ENCODE results near the gene GIGYF1. TPM values are rescaled to one million over a fixed set of nuclear protein-coding genes. Genes with fewer than 3 reads are reported as not detected.
"Not testable (repeated sequence)": the region's sequence is repeated elsewhere in the genome, so short reads cannot be mapped to it uniquely, and the experiment has no call there.

Gene GIGYF1
- total RNA-seq, 1 donor from 2014 or later: 52.2 TPM

DNA sequence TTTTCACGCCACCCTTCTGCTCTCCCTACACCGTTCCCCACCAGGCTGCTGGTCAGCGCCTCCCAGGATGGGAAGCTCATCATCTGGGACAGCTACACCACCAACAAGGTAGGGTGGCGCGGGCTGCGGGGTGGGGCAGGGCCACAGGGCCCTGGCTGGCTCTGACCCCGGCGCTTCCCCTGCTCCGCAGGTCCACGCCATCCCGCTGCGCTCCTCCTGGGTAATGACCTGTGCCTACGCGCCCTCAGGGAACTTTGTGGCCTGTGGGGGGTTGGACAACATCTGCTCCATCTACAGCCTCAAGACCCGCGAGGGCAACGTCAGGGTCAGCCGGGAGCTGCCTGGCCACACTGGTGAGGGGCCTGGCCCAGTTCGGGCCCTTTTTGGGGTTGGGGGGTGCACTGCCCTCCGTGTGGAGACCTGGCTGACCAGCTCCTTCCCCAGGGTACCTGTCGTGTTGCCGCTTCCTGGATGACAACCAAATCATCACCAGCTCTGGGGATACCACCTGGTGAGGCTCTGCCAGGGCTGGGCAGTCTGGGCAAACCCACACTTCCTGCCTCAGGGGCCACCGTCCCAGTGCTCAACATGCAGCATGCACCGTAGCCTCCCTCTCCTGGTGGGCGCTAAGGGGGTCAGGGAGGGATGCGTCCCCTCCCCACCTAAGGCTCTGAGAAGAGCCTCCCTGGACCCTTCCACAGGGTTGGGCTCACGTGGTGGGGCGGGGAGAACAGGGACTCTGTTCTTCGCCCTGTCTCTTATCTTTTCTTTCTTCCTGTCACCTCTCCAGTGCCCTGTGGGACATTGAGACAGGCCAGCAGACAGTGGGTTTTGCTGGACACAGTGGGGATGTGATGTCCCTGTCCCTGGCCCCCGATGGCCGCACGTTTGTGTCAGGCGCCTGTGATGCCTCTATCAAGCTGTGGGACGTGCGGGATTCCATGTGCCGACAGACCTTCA is 16.5 kb downstream of the GIGYF1 start:
- H3K27me3 Mint-ChIP-seq: no peaks in the 10 kb centered on the region
- intact Hi-C loops (cut with micrococcal nuclease): loop anchor here (2.0 kb wide), 1 partner anchor 199 kb away; the partner anchor contains the start of gene TSC22D4
- peak overlapping the region; percentile 70 for H3K27ac Mint-ChIP-seq

DNA sequence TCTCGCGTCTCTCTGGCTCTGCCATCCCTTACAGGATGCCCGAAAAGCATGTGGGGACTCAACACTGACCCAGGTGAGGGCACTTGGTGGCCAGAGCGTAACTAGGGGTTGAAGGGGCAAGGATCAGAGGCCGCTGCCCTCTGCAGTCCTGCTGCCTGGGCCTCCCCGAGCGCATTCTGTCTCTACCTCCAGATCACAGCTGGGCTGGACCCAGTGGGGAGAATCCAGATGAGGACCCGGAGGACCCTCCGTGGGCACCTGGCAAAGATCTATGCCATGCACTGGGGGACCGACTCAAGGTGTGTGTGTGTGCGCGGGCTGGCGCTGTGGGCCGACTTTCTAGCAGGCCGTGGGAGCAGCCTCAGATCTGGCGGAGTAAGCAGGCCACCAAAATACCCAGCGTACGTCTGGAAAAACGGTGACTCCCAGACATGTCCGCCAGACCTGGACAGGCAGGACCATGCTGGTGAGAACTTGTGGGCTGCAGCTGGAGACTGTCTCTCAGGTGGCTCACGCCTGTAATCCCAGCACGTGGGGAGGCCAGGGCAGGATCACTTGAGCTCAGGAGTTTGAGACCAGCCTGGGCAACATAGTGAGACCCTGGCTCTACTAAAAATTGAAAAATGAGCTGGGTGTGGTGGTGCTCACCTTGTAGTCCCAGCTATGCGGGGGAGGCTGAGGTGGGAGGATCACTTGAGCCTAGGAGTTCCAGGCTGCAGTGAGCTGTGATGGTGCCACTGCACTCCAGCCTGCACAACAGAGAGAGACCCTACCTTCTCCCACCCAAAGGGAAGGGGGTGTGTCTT is 17.3 kb downstream of the GIGYF1 start:
- H3K4me3 Mint-ChIP-seq: peak overlapping the region; percentile 87
- peaks cover 20% of the 10 kb centered on the region for H3K4me1 Mint-ChIP-seq
- H3K36me3 Mint-ChIP-seq (ENCODE audit: low read depth): peaks cover 27% of the 10 kb centered on the region
- H3K9me3 Mint-ChIP-seq: no peaks in the 10 kb centered on the region
- intact Hi-C loops (cut with micrococcal nuclease): loop anchor here (1.0 to 2.0 kb wide), 2 partner anchors 15 to 198 kb away; partner anchors contain the start of gene TSC22D4
- peak overlapping the region; percentile 83 for H3K27ac Mint-ChIP-seq
- peaks cover 2% of the 10 kb centered on the region for H3K27me3 Mint-ChIP-seq
- peak; percentile 69 for DNase-seq

More for the DNA sequence above, 16.5 kb downstream of the GIGYF1 start:
- H3K9me3 Mint-ChIP-seq: no peaks in the 10 kb centered on the region
- peak; percentile 61 for DNase-seq
- peak overlapping the region; percentile 49 for H3K4me3 Mint-ChIP-seq
- peaks cover 18% of the 10 kb centered on the region for H3K4me1 Mint-ChIP-seq
- peaks cover 28% of the 10 kb centered on the region for H3K36me3 Mint-ChIP-seq (ENCODE audit: low read depth)

DNA sequence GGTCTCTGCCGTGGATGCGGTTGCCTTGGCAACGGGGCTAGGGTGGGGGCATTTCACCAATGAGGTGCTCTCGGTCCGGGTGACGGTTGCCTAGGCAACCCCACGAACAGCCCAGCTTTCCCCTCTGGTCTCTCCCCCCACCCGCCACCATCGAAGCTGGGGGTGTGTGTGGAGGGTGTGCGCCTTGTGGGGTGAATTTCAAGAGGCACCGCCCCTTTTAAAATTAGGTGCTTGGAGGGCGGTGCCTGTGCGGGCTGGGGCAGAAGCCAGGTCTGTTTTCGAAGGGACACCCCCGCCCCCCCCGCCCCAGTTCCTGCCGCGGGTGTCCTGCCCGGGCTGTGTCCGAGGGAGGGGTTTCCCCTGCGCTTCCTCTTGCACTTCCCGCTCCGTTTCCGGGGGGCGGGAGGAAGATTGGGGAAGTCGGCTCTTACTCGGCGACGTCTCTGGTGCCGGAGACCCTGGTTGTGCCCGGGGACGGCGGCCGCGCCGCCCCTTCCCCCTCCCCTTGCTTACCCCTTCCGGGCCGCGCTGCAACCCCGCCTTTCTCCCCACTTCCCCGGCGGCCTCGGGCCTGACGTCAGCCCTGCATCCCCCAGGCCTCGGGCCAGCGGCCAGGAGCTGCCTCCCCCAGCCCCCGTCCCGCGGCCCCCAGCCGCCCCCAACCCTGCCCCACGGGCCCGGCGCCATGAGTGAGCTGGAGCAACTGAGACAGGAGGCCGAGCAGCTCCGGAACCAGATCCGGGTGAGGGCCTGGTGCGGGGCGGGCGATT is 18.3 kb downstream of the GIGYF1 start:
- Mint-ChIP-seq H3K4me1 (peaks cover 18% of the 10 kb centered on the region), H3K27me3 (peaks cover 9% of the 10 kb centered on the region), H3K27ac (peak overlapping the region; percentile 81), H3K9me3 (no peaks in the 10 kb centered on the region), H3K4me3 (peak overlapping the region; percentile 87), H3K36me3 (ENCODE audit: low read depth) (peaks cover 26% of the 10 kb centered on the region)
- intact Hi-C loops (cut with micrococcal nuclease): loop anchor here (1.0 to 2.0 kb wide), 2 partner anchors 16 to 197 kb away; partner anchors contain the start of gene TSC22D4
- peak; percentile 95 for DNase-seq

DNA sequence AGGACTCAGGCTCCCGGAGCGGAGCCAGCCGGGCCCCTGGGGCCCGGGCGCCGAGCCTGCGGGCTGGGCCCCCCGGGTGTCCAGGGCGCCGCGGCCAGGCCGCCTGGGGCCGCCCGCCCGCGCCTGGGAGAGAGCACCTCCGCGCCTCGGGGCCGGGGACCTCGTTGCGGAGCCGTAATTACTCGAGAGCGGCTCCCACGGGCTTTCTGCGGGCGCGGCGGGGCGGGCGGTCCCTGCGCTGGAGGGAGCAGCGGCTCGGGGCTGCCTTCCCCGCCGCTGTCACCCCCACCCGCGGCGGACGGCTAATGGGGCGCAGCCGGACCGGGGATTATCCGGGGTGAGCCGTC is 19.0 kb downstream of the GIGYF1 start:
- Mint-ChIP-seq H3K27ac (no peak overlapping the region), H3K9me3 (no peaks in the 10 kb centered on the region), H3K4me3 (peak overlapping the region; percentile 96), H3K36me3 (ENCODE audit: low read depth) (peaks cover 24% of the 10 kb centered on the region), H3K4me1 (peaks cover 15% of the 10 kb centered on the region), H3K27me3 (peaks cover 11% of the 10 kb centered on the region)
- no peak for DNase-seq
- intact Hi-C loops (cut with micrococcal nuclease): no loop called here

DNA sequence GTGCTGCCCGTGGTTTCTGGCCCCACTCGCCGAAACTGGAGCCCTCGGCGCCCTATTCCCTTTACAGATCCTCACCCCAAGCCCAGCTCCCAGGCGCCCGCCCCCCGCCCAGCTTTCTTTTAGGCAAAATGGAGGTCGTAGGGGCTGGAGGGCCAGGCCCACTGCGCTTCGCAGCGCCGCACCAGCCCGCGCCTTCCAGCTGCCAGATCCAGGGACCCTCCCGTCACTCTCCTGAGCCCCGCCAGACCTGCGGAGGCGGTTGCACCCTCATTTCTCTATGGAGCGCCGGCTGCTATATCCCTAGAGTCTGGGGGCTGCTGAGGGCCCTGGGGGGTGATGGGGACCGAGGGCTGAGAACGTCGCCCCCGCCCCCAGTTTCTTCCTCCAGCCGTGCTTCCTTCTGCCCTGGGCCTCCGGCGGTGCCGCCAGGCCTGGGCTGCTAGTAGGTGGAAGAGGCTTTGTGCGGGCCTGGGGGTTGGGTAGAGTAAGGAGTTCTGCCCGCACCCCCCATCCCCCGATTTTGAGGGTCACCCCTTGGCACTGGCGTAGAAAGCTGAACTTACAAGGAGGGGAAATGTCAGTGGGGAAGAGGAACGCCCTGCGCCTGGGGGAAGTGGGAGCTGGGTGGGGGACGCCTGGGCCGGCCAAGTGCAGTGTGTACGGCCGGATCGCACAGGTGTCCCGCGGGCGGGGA is 19.5 kb downstream of the GIGYF1 start:
- H3K4me1 Mint-ChIP-seq: peaks cover 14% of the 10 kb centered on the region
- intact Hi-C loops (cut with micrococcal nuclease): no loop called here
- DNase-seq: peak; percentile 77
- H3K4me3 Mint-ChIP-seq: peak overlapping the region; percentile 96
- no peaks in the 10 kb centered on the region for H3K9me3 Mint-ChIP-seq
- H3K27me3 Mint-ChIP-seq: peaks cover 11% of the 10 kb centered on the region
- peak overlapping the region; percentile 94 for H3K27ac Mint-ChIP-seq
- H3K36me3 Mint-ChIP-seq (ENCODE audit: low read depth): peaks cover 22% of the 10 kb centered on the region

DNA sequence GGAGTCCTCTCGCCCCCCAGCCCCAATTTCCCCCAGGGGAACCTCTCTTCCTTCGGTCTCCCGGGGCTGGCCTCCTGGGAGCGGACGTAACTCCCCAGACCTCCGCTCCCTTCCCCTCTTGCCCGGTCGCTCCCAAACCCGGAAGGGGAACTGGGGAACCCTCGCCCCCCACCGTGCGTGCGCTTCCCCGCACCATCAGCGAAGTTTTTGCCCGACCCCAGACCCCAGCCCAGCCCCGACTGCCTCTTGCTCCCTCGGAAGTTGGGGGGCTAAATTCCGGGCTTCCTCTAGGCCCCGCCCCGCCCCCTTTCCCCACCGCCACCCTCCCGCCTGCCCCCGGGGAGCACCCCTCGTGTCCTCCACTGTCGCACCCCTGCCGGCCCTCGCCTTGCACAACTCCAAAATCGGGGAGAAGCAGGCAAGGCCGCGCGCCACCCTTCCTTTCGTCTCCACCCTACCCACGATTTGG is 20.1 kb downstream of the GIGYF1 start:
- Mint-ChIP-seq H3K4me3 (peak overlapping the region; percentile 96), H3K4me1 (peaks cover 12% of the 10 kb centered on the region), H3K27me3 (peaks cover 14% of the 10 kb centered on the region), H3K36me3 (ENCODE audit: low read depth) (peaks cover 18% of the 10 kb centered on the region), H3K27ac (peak overlapping the region; percentile 94), H3K9me3 (no peaks in the 10 kb centered on the region)
- peak; percentile 80 for DNase-seq
- intact Hi-C loops (cut with micrococcal nuclease): loop anchor here (1.0 to 2.0 kb wide), 5 partner anchors 17 to 88 kb away; partner anchors contain the start of genes ACTL6B, FBXO24, LRCH4 and MOSPD3

DNA sequence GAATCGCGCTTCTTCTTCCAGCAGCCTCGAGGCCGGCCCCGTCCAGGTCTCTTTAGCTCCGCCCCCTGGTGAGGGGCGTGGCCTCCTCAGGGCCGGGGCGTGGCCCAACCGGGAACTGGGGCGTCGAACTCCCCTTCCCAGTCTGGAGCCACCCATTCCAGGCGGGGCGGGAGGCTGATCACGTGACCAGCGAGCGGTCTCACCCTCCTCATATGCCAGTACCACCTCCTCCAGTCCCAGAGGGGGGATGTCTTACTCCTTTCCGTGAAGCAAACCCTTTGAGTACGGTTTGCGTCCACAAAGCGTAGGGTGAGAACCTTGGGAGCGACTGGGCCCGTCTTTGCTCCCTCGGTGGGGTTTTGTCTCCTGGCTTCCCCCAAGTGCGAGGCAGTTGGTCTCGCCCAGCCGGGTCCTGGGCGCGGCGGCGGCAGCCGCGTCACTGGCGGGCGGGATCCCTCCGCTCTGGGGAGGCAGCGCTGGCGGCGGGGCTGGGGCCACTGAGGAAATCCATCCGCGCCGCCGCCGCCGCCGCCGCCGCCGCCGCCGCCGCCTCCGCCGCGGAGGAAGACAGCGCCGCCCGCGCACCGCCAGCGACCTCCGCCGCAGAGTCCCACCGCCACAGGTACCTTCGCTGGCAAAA is 20.6 kb downstream of the GIGYF1 start, which contains the start of gene GNB2:
Gene GNB2 (plus strand): TSS at position 439 of the 640 bp plus-strand sequence. CDS start 2,526 bp downstream, outside the sequence.
- peak; percentile 100 for DNase-seq
- intact Hi-C loops (cut with micrococcal nuclease): loop anchor here (1.0 to 2.0 kb wide), 5 partner anchors 17 to 87 kb away; partner anchors contain the start of genes ACTL6B, FBXO24, LRCH4 and MOSPD3

DNA sequence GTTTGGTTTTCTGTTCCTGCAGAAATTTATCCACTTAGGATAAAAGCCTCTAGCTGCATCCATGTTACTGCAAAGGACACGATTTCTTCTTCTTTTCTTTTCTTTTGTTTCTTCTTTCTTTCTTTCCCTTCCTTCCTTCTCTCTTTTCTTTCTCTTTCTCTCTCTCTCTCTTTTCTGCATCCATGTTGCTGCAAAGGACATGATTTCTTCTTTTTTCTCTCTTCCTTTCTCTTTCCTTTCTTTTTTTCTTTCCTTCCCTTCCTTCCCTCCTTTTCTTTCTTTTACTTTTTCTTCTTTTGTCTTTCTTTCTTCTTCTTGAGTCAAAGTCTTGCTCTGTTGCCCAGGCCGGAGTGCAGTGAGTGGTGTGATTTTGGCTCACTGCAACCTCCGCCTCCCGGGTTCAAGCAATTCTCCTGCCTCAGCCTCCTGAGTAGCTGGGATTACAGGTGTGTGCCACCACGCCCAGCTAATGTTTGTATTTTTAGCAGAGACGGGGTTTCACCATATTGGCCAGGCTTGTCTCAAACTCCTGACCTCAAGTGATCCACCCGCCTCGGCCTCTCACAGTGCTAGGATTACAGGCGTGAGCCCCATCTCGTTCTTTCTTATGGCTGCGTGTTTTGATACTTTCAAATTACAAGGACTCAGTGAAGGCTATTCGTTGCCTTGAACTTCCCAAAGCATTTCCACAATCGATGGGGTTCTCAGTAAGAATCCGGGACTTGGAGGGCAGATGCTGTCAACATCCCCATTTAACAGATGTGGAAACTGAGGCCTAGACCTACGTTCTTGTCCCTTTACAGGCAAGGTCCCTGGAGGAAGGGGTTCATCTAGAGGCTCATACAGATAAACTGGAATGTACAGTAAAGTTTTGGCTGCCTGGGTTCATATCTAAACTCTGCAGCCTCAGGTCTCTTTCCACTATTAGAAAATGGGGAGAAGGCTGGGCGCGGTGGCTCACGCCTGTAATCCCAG is 22.4 kb downstream of the GIGYF1 start:
- intact Hi-C loops (cut with micrococcal nuclease): loop anchor here (2.0 kb wide), 1 partner anchor 15 kb away; the partner anchor contains the start of gene ACTL6B
- peaks cover 20% of the 10 kb centered on the region for H3K27me3 Mint-ChIP-seq
- no peak for DNase-seq
- H3K9me3 Mint-ChIP-seq: no peaks in the 10 kb centered on the region
- peaks cover 11% of the 10 kb centered on the region for H3K4me1 Mint-ChIP-seq
- H3K4me3 Mint-ChIP-seq: no peak overlapping the region
- peaks cover 7% of the 10 kb centered on the region for H3K36me3 Mint-ChIP-seq (ENCODE audit: low read depth)
- no peak overlapping the region for H3K27ac Mint-ChIP-seq

More for the DNA sequence above, 20.6 kb downstream of the GIGYF1 start, which contains the start of gene GNB2:
- H3K4me3 Mint-ChIP-seq: peak within 1 kb of the TSS; percentile 96
- peaks cover 17% of the 10 kb centered on the region for H3K36me3 Mint-ChIP-seq (ENCODE audit: low read depth)
- peaks cover 14% of the 10 kb centered on the region for H3K27me3 Mint-ChIP-seq
- peaks cover 12% of the 10 kb centered on the region for H3K4me1 Mint-ChIP-seq
- H3K9me3 Mint-ChIP-seq: no peaks in the 10 kb centered on the region
- H3K27ac Mint-ChIP-seq: peak within 1 kb of the TSS; percentile 94

DNA sequence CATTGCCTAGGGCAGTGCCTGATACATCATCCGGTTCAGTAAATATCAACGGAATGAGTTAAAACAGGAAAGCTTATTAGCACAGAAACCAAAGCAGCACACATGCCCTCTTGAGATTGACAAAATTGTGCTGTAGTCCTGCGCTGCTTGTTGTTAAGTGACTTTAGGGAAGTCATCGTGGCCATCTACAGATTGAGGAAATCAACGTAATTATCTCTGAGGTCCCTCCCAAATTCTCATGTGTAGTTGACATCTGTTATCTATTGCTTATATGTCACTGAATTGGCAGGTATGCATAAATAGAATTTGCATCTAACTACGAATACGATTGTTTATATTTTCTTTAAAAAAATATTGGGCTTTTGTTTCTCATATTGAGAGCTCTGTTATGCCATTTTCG is 24.0 kb downstream of the GIGYF1 start:
- H3K9me3 Mint-ChIP-seq: no peaks in the 10 kb centered on the region
- no peak for DNase-seq
- intact Hi-C loops (cut with micrococcal nuclease): no loop called here
- H3K4me1 Mint-ChIP-seq: peaks cover 7% of the 10 kb centered on the region
- no peak overlapping the region for H3K27ac Mint-ChIP-seq
- peaks cover 24% of the 10 kb centered on the region for H3K27me3 Mint-ChIP-seq
- peaks cover 3% of the 10 kb centered on the region for H3K36me3 Mint-ChIP-seq (ENCODE audit: low read depth)
- no peak overlapping the region for H3K4me3 Mint-ChIP-seq

DNA sequence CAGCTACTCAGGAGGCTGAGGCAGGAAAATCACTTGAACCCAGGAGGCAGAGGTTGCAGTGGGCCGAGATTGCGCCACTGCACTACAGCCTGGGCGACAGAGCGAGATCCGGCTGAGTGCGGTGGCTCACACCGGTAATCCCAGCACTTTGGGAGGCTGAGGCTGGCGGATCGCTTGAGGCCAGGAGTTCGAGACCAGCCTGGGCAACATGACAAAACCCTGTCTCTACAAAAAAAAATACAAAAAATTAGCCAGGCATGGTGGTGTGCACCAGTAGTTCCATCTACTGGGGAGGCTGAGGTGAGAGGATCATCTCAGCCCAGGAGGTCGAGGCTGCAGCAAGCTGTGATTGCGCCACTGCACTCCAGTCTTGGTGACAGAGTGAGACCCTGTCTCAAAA is 24.9 kb downstream of the GIGYF1 start:
- peaks cover 24% of the 10 kb centered on the region for H3K27me3 Mint-ChIP-seq
- H3K27ac Mint-ChIP-seq; intact Hi-C loops (cut with micrococcal nuclease); H3K4me1 Mint-ChIP-seq; H3K4me3 Mint-ChIP-seq; DNase-seq; H3K9me3 Mint-ChIP-seq; H3K36me3 Mint-ChIP-seq (ENCODE audit: low read depth): not testable (repeated sequence)

DNA sequence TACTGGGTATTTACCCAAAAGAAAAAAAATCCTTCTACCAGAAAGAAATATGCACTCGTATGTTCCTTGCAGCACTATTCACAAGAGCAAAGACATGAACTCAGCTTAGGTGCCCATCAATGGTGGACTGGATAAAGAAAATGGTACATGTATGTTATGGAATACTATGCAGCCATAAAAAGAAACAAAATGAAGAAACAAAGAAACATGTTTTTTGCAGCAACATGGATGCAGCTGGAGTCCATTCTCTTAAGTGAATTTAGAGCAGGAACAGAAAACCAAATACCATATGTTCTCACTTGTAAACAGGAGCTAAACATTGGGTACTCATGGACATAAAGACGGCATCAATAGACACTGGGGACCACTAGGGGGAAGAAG is 26.0 kb downstream of the GIGYF1 start:
- H3K9me3 Mint-ChIP-seq: no peaks in the 10 kb centered on the region
- peaks cover 5% of the 10 kb centered on the region for H3K4me1 Mint-ChIP-seq
- no peak overlapping the region for H3K4me3 Mint-ChIP-seq
- DNase-seq: no peak
- intact Hi-C loops (cut with micrococcal nuclease): no loop called here
- H3K27ac Mint-ChIP-seq: no peak overlapping the region
- no peaks in the 10 kb centered on the region for H3K36me3 Mint-ChIP-seq (ENCODE audit: low read depth)
- peaks cover 24% of the 10 kb centered on the region for H3K27me3 Mint-ChIP-seq
